Measurements from ENCODE around the gene DGKG.
A peak's percentile ranks its signal among the peaks of the same experiment; 100 is the strongest.

DGKG gene

GRCh38 chr3:186281176-186281575 is 80.9 kb downstream of the DGKG start:
- H3K9me3 Mint-ChIP-seq, result no peaks in the 10 kb centered on the region
- no peak overlapping the region for H3K4me3 Mint-ChIP-seq
- H3K36me3 Mint-ChIP-seq, result no peaks in the 10 kb centered on the region
- H3K4me1 Mint-ChIP-seq, result no peaks in the 10 kb centered on the region
- no peak overlapping the region for H3K27ac Mint-ChIP-seq
- peaks cover 10% of the 10 kb centered on the region for H3K27me3 Mint-ChIP-seq

GRCh38 chr3:186280737-186281136 is 81.3 kb downstream of the DGKG start:
- H3K27ac Mint-ChIP-seq, result no peak overlapping the region
- no peaks in the 10 kb centered on the region for H3K36me3 Mint-ChIP-seq
- no peaks in the 10 kb centered on the region for H3K4me1 Mint-ChIP-seq
- peaks cover 10% of the 10 kb centered on the region for H3K27me3 Mint-ChIP-seq
- no peaks in the 10 kb centered on the region for H3K9me3 Mint-ChIP-seq
- H3K4me3 Mint-ChIP-seq, result no peak overlapping the region

DNA sequence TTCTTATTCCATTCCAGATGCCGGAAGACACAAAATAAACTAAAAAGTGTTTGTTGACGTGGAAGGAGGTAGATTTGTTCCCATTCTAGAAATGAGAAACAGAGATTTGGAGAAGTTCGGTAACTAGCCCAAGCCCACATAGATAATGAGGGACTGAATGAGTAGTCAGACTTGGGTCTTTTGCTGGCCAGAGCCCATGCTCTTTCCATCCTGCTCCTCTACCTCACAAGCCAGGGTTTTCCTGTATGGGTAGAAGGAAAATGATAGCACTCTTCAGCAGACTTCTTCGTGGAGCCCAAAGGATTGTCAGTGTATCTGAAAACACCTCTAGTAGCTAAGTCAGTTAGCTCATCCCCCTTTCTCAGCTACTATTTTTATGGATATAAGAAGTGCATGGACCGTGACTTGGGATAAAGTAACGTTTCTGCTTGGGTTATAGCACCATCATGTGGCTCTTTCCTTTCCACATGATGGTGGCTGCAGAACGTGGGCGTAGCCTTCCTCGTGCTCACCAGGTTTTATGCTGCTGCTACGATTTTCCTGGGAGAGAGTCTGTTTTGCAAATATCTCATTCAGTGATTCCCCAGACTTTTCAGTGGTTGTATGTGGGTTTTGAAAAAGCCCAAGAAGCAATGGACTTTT is 84.6 kb downstream of the DGKG start:
- H3K4me3 Mint-ChIP-seq, result no peak overlapping the region
- peak overlapping the region; percentile 38 for H3K27ac Mint-ChIP-seq
- H3K4me1 Mint-ChIP-seq, result no peaks in the 10 kb centered on the region
- H3K27me3 Mint-ChIP-seq, result peaks cover 10% of the 10 kb centered on the region
- no peaks in the 10 kb centered on the region for H3K36me3 Mint-ChIP-seq
- H3K9me3 Mint-ChIP-seq, result no peaks in the 10 kb centered on the region

DNA sequence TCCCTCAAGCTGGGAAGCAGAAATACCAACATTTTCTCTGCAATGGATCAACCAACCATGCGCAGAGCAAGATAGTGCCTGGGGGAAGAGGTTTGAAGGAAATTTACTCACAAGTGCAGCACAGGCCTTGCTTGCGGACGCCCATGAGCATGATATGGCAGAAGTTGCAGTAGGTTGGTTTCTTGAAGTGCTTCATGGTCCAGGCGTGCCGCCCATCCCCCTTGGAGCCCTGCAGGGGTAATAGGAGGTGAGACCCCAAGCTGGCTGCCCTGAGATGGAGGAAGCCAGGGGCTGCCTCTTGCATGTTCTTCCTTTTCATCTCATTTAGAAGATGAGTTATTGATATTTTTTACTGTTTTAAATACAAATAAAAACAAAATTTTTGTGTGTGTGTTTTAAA is 86.6 kb downstream of the DGKG start:
- H3K4me1 Mint-ChIP-seq, result no peaks in the 10 kb centered on the region
- no peaks in the 10 kb centered on the region for H3K9me3 Mint-ChIP-seq

DNA sequence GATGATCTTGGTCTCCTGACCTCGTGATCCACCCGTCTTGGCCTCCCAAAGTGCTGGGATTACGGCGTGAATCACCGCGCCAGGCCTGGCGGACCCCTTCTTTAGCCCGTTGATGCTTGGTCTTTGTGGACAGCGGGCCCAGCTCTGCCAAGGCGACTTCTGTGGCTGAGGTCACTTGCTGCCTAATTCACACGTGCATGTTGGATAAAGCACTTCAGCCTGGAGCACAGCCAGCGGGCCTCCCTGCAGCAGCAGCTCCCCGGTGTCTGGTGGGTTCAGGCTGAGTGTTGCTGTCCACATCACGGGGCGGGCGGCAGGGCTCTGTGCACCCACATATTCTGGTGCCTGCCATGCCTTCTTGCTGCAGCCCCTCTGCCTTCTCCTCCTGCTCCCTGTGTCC is 88.4 kb downstream of the DGKG start:
- Mint-ChIP-seq H3K27ac (no peak overlapping the region), H3K4me1 (no peaks in the 10 kb centered on the region), H3K9me3 (no peaks in the 10 kb centered on the region), H3K27me3 (peaks cover 3% of the 10 kb centered on the region), H3K36me3 (no peaks in the 10 kb centered on the region), H3K4me3 (no peak overlapping the region)

More for the DNA sequence above, 86.6 kb downstream of the DGKG start:
- Mint-ChIP-seq H3K4me3 (no peak overlapping the region), H3K27me3 (peaks cover 10% of the 10 kb centered on the region), H3K27ac (no peak overlapping the region), H3K36me3 (no peaks in the 10 kb centered on the region)

DNA sequence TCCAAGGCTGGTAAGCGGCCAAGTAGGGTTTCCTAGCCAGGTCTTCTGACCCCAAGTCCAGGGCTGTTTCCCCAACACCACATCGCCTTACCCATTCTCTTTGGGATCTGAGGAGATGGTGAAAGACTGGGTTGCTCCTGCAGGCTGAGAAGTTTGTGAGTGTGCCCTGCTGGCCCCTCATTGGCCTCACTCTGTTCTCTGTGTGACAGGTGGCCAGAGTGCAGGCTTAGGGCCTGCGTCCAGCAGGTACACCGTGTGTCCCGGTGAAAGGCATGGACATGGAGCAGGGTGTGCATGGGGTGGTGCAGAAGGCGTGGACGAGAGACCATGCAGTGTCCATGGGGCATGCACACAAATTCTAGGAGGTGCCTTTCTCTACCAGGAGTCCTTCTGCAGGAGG is 91.3 kb downstream of the DGKG start:
- H3K9me3 Mint-ChIP-seq, result no peaks in the 10 kb centered on the region

GRCh38 chr3:186268616-186269448 is 93.2 kb downstream of the DGKG start:
- Mint-ChIP-seq H3K4me3 (no peak overlapping the region), H3K27ac (no peak overlapping the region), H3K36me3 (no peaks in the 10 kb centered on the region), H3K27me3 (no peaks in the 10 kb centered on the region), H3K9me3 (no peaks in the 10 kb centered on the region), H3K4me1 (no peaks in the 10 kb centered on the region)

More for the DNA sequence above, 91.3 kb downstream of the DGKG start:
- H3K27me3 Mint-ChIP-seq, result no peaks in the 10 kb centered on the region
- no peak overlapping the region for H3K4me3 Mint-ChIP-seq
- no peak overlapping the region for H3K27ac Mint-ChIP-seq
- no peaks in the 10 kb centered on the region for H3K4me1 Mint-ChIP-seq
- H3K36me3 Mint-ChIP-seq, result no peaks in the 10 kb centered on the region

DNA sequence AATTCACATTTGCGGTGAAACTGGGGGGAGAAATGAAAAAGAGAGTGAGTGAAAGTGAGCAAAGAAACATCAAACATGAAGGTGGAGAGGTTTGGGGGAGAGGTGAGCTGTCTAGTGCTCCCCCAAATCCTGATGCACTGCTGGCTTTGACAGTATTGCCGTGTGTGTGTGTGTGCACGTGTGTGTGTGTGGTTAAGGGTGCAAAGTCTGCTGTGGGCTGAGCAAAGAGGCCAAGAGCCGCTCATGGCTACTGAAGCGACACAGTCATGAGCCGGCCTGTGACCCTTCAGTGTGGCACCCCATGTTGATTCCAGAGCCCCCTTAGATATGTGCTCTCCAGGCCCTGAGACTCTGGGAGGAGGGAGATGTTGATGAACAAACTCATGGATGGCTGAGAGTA is 94.3 kb downstream of the DGKG start:
- no peaks in the 10 kb centered on the region for H3K4me1 Mint-ChIP-seq
- no peaks in the 10 kb centered on the region for H3K36me3 Mint-ChIP-seq
- H3K4me3 Mint-ChIP-seq, result no peak overlapping the region
- no peaks in the 10 kb centered on the region for H3K27me3 Mint-ChIP-seq
- H3K27ac Mint-ChIP-seq, result no peak overlapping the region
- H3K9me3 Mint-ChIP-seq, result no peaks in the 10 kb centered on the region

DNA sequence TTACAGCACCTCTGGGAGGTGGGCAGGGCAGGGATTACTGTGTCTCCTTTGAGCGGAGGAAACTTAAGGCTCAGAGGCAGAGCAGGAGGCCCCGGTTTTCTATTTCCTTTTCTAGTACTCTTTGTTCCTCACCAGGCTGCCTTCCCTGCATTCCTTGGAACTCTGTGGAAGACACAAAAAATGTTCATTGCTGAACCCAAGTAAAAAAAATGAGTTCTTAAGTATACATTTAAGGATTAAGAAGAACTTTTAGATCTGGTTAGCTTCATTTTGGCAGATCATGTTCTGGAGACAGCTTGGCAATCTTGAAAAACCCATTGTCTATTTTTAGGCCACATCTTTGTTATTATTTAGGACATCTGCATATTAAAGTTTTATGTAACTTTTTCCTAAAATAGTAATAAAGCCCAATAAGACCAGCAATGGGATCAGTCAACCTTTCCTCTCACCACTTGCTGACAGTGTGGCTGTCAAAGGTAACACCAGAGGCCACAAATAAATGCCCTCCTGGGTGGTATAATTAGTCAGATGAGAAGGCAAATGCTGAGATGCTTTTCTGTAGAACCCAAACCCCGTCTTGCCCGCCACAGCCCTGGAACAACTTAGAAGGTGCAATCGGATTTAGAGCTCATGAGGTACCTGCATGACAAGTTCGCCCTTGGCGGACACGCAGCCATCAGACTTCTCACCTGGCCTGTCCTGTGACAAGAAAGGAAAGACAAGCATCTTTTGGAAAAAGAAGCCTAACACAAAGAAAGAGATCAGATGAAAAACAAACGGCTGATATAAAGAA is 97.2 kb downstream of the DGKG start:
- Mint-ChIP-seq H3K4me1 (peaks cover 7% of the 10 kb centered on the region), H3K27ac (no peak overlapping the region), H3K4me3 (no peak overlapping the region), H3K27me3 (no peaks in the 10 kb centered on the region), H3K36me3 (no peaks in the 10 kb centered on the region), H3K9me3 (no peaks in the 10 kb centered on the region)

DNA sequence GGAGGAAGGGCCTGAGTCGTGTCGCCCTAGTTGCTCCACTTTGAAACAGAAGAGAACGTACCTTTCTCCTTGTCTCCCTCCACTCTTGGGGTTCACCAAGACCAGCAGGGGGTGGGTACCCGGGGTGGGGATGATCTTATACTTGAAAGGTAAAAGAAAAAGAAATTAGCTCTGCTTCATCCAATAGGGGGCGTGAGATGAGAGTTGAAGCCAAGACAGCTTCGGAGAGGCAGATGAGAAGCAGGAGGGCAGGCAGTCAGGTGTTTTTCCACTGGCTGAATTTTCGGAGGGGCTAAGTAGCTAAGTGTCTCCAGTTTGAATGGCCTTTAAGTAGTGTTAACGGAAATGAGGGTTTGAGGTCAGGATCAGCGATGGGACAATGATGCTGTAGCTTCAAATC is 100.4 kb downstream of the DGKG start:
- no peak overlapping the region for H3K4me3 Mint-ChIP-seq
- no peaks in the 10 kb centered on the region for H3K36me3 Mint-ChIP-seq
- H3K9me3 Mint-ChIP-seq, result no peaks in the 10 kb centered on the region
- H3K27ac Mint-ChIP-seq, result no peak overlapping the region
- peaks cover 16% of the 10 kb centered on the region for H3K4me1 Mint-ChIP-seq
- no peaks in the 10 kb centered on the region for H3K27me3 Mint-ChIP-seq

- H3K4me3 Mint-ChIP-seq, result no peak overlapping the region
- no peaks in the 10 kb centered on the region for H3K9me3 Mint-ChIP-seq
- H3K4me1 Mint-ChIP-seq, result peaks cover 16% of the 10 kb centered on the region
- H3K27me3 Mint-ChIP-seq, result no peaks in the 10 kb centered on the region
- H3K36me3 Mint-ChIP-seq, result no peaks in the 10 kb centered on the region
- H3K27ac Mint-ChIP-seq, result no peak overlapping the region
Observed at GRCh38 chr3:186260726-186261125, 101.3 kb downstream of the DGKG start.

- peak overlapping the region; percentile 91 for H3K27ac Mint-ChIP-seq
- no peaks in the 10 kb centered on the region for H3K36me3 Mint-ChIP-seq
- no peaks in the 10 kb centered on the region for H3K27me3 Mint-ChIP-seq
- H3K4me3 Mint-ChIP-seq, result no peak overlapping the region
- H3K4me1 Mint-ChIP-seq, result peaks cover 24% of the 10 kb centered on the region
- H3K9me3 Mint-ChIP-seq, result no peaks in the 10 kb centered on the region
Observed at GRCh38 chr3:186259612-186260383, 102.2 kb downstream of the DGKG start.

- Mint-ChIP-seq H3K4me3 (no peak overlapping the region), H3K4me1 (peaks cover 32% of the 10 kb centered on the region), H3K9me3 (no peaks in the 10 kb centered on the region), H3K27me3 (no peaks in the 10 kb centered on the region), H3K27ac (no peak overlapping the region), H3K36me3 (no peaks in the 10 kb centered on the region)
Observed at GRCh38 chr3:186258968-186259367, 103.1 kb downstream of the DGKG start.

GRCh38 chr3:186257866-186258265 is 104.2 kb downstream of the DGKG start:
- Mint-ChIP-seq H3K27ac (no peak overlapping the region), H3K4me1 (peaks cover 35% of the 10 kb centered on the region), H3K27me3 (no peaks in the 10 kb centered on the region), H3K36me3 (no peaks in the 10 kb centered on the region), H3K9me3 (no peaks in the 10 kb centered on the region), H3K4me3 (no peak overlapping the region)

DNA sequence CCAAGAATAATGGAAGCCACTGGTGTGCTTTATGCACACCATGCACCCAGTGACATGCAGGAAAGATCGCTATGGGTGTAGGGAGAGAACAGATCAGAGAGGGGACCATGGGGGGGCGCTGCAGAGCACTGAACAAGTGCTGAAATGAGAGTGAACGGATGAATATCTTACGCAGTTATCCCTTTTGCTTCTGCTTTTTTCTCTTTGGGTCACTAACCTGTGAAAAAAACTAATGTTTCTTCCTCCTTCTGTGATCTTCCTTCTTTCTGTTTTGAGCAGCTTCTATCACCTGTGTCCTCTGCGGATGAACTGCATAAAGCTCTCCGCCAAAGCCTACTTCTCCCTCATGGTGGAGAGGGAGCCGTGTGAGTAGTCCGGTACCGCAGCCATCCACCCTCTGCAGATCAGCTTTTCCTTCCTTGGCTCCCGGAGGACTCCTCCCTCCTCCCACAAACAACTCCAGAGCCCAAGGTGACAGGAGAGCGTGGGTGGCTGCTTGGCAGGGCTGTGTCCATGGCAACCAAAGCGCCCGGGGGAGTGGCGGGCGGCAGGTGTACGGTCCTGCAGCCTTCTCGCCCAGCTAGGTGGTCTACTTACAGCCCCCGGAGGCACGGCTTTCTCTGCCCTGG is 106.2 kb downstream of the DGKG start:
- Mint-ChIP-seq H3K4me3 (no peak overlapping the region), H3K27ac (peak overlapping the region; percentile 37), H3K36me3 (no peaks in the 10 kb centered on the region), H3K4me1 (peaks cover 35% of the 10 kb centered on the region), H3K9me3 (no peaks in the 10 kb centered on the region), H3K27me3 (no peaks in the 10 kb centered on the region)

All from activated naive CD4-positive, alpha-beta T cell treated with anti-CD3 and anti-CD28 coated beads, Interleukin-2, amount 50 U/mL, for 24 hours (primary cell).